Activated naive CD4-positive, alpha-beta T cell treated with anti-CD3 and anti-CD28 coated beads, Interleukin-2, amount 50 U/mL, for 16 hours (primary cell): ENCODE data around the gene SEMA5B.

Source experiments
- DNase-seq: peaks from one replicate; pipeline ENCODE4 v3.0.0-alpha.2; 2020

SEMA5B gene

GRCh38 chr3:123025642-123026521 is 1.7 kb downstream of the SEMA5B start:
- DNase-seq, result no peak

- no peak for DNase-seq
Measured at GRCh38 chr3:123024056-123024455, 3.5 kb downstream of the SEMA5B start.

- DNase-seq, result no peak
Measured at GRCh38 chr3:123021996-123022510, 5.5 kb downstream of the SEMA5B start.

GRCh38 chr3:123021388-123021787 is 6.2 kb downstream of the SEMA5B start:
- DNase-seq, result no peak

- DNase-seq, result no peak
Measured at GRCh38 chr3:123020709-123021108, 6.9 kb downstream of the SEMA5B start.

GRCh38 chr3:123019591-123019990 is 8.0 kb downstream of the SEMA5B start:
- DNase-seq, result no peak

- no peak for DNase-seq
Measured at GRCh38 chr3:123019161-123019560, 8.4 kb downstream of the SEMA5B start.

GRCh38 chr3:123018683-123019082 is 8.9 kb downstream of the SEMA5B start:
- no peak for DNase-seq

GRCh38 chr3:123015596-123015995 is 12.0 kb downstream of the SEMA5B start:
- no peak for DNase-seq

GRCh38 chr3:123013876-123014275 is 13.7 kb downstream of the SEMA5B start:
- no peak for DNase-seq

GRCh38 chr3:123012652-123013051 is 14.9 kb downstream of the SEMA5B start:
- no peak for DNase-seq

GRCh38 chr3:123011447-123011846 is 16.1 kb downstream of the SEMA5B start:
- DNase-seq, result no peak

- no peak for DNase-seq
Measured at GRCh38 chr3:123008840-123009239, 18.7 kb downstream of the SEMA5B start.

- DNase-seq, result no peak
Measured at GRCh38 chr3:123006609-123007008, 21.0 kb downstream of the SEMA5B start.

- DNase-seq, result no peak
Measured at GRCh38 chr3:123005291-123005690, 22.3 kb downstream of the SEMA5B start.

- no peak for DNase-seq
Measured at GRCh38 chr3:123004201-123004918, 23.2 kb downstream of the SEMA5B start.

GRCh38 chr3:123002749-123003497 is 24.6 kb downstream of the SEMA5B start:
- no peak for DNase-seq

- no peak for DNase-seq
Measured at GRCh38 chr3:123002100-123002748, 25.3 kb downstream of the SEMA5B start.

- DNase-seq, result no peak
Measured at GRCh38 chr3:122998856-122999255, 28.7 kb downstream of the SEMA5B start.

GRCh38 chr3:122998206-122998605 is 29.4 kb downstream of the SEMA5B start:
- DNase-seq, result no peak

- DNase-seq, result no peak
Measured at GRCh38 chr3:122996038-122996580, 31.5 kb downstream of the SEMA5B start.

GRCh38 chr3:122994954-122995353 is 32.6 kb downstream of the SEMA5B start:
- no peak for DNase-seq
